PC-9 (cell line): ENCODE results near the gene TRIM37.

ENCODE experiments used
- EZH2 ChIP-seq: fragments of 200-600 bp; sonication (generic); IDR thresholded peaks from 2 replicates; pipeline ENCODE4 v1.8.0; 2017; ENCODE audit warnings: antibody characterized with exemption, low read depth
- TF ChIP-seq, protein P1 (sequence below): fragments of 200-600 bp; sonication (generic); conservative IDR thresholded peaks from 2 replicates; pipeline ENCODE4 v1.6.1; 2017; ENCODE audit warnings: mixed run types, antibody characterized with exemption, mild to moderate bottlenecking, moderate library complexity

- TF ChIP-seq, protein P1, sequence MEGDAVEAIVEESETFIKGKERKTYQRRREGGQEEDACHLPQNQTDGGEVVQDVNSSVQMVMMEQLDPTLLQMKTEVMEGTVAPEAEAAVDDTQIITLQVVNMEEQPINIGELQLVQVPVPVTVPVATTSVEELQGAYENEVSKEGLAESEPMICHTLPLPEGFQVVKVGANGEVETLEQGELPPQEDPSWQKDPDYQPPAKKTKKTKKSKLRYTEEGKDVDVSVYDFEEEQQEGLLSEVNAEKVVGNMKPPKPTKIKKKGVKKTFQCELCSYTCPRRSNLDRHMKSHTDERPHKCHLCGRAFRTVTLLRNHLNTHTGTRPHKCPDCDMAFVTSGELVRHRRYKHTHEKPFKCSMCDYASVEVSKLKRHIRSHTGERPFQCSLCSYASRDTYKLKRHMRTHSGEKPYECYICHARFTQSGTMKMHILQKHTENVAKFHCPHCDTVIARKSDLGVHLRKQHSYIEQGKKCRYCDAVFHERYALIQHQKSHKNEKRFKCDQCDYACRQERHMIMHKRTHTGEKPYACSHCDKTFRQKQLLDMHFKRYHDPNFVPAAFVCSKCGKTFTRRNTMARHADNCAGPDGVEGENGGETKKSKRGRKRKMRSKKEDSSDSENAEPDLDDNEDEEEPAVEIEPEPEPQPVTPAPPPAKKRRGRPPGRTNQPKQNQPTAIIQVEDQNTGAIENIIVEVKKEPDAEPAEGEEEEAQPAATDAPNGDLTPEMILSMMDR, result no peak
- no peak for TF ChIP-seq EZH2
These were observed 117.1 kb downstream of the TRIM37 start for GRCh38 chr17:58989629-58990028.
